Left forelimb (tissue), 1 donor: ENCODE data around the gene IPO13.

Experiments
- DNase-seq: peaks from one replicate; pipeline ENCODE4 v3.0.0-alpha.2; 2018; ENCODE audit warnings: low spot score

The IPO13 gene

GRCh38 chr1:43930168-43930948 is 16.4 kb upstream of the IPO13 start:
- DNase-seq: no peak

- no peak for DNase-seq
These were observed 15.8 kb upstream of the IPO13 start for GRCh38 chr1:43930949-43931275.

GRCh38 chr1:43931711-43932660 is 14.8 kb upstream of the IPO13 start:
- no peak for DNase-seq

- DNase-seq: no peak
These were observed 13.9 kb upstream of the IPO13 start for GRCh38 chr1:43932786-43933385.

- no peak for DNase-seq
These were observed 13.2 kb upstream of the IPO13 start, which contains the start of gene ARTN for GRCh38 chr1:43933386-43934100. Gene ARTN, plus strand, starts transcription at chr1:43933801. Its CDS starts 1,856 bp downstream, at chr1:43935657.

GRCh38 chr1:43934101-43934985 is 12.4 kb upstream of the IPO13 start:
- peak; percentile 82 for DNase-seq

- DNase-seq: no peak
These were observed 11.8 kb upstream of the IPO13 start for GRCh38 chr1:43934986-43935324.

GRCh38 chr1:43935711-43936427 is 10.9 kb upstream of the IPO13 start:
- DNase-seq: no peak

GRCh38 chr1:43936431-43937151 is 10.2 kb upstream of the IPO13 start:
- no peak for DNase-seq

- no peak for DNase-seq
These were observed 9.4 kb upstream of the IPO13 start for GRCh38 chr1:43937179-43937865.

GRCh38 chr1:43938383-43938782 is 8.4 kb upstream of the IPO13 start:
- no peak for DNase-seq

GRCh38 chr1:43938892-43939587 is 7.7 kb upstream of the IPO13 start:
- no peak for DNase-seq

- DNase-seq: no peak
These were observed 4.3 kb upstream of the IPO13 start for GRCh38 chr1:43942411-43942810.

GRCh38 chr1:43944860-43945259 is 1.9 kb upstream of the IPO13 start:
- no peak for DNase-seq

GRCh38 chr1:43945674-43946235 is 995 bp upstream of the IPO13 start:
- DNase-seq: no peak

GRCh38 chr1:43947061-43947873 is 517 bp downstream of the IPO13 start:
- no peak for DNase-seq

GRCh38 chr1:43947874-43948437 is 1.2 kb downstream of the IPO13 start:
- no peak for DNase-seq
